A549 (cell line): Measurements from ENCODE around the gene GTF3C1.

ENCODE experiments used
- KDM5A ChIP-seq: fragments of 200-600 bp; sonication (generic); IDR thresholded peaks from 2 replicates; pipeline ENCODE4 v1.6.1; 2016; ENCODE audit warnings: antibody characterized with exemption, mild to moderate bottlenecking
- MAFK ChIP-seq: fragments of 450-650 bp; IDR thresholded peaks from 2 replicates; pipeline ENCODE4 v1.6.1; 2014; ENCODE audit not compliant: partially characterized antibody
- NR3C1 ChIP-seq: fragments of >200 bp; sonication (Bioruptor Twin); formaldehyde crosslinking; IDR thresholded peaks from 3 replicates; pipeline ENCODE4 v1.6.1; 2017

GRCh38 chr16:27430512-27430911 is 119.2 kb downstream of the GTF3C1 start:
- no peak for TF ChIP-seq KDM5A
- no peak for TF ChIP-seq NR3C1
- TF ChIP-seq MAFK = no peak
